HG03159 (cell line): ENCODE data around the gene GLIS1.

Source experiments
- ATAC-seq: cut with Tn5 transposase; IDR thresholded peaks from one replicate; pipeline ENCODE4 v1.9.1; 2021; ENCODE audit warnings: mild to moderate bottlenecking, moderate library complexity; ENCODE audit not compliant: unreplicated experiment

The GLIS1 gene

DNA sequence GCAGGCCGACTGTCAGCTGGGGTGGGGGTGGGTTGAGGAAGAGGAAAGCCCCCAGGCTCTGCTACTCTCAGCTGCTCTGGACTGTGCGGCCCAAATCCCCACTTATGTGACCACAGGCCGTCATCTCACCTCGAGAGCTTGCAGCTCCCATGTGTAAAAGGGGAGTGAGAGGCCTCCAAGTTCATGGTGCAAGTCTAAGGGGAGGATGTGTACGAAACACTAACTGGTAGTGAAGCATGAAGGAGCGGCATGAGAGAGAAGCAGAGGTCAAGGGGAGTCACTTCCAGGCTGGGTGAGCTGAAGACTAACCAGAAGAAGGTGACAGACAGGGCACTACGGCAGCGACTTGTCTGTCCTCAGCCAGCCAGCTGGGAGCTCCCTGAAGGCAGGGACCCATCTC is 43.8 kb downstream of the GLIS1 start:
- ATAC-seq, result no peak

DNA sequence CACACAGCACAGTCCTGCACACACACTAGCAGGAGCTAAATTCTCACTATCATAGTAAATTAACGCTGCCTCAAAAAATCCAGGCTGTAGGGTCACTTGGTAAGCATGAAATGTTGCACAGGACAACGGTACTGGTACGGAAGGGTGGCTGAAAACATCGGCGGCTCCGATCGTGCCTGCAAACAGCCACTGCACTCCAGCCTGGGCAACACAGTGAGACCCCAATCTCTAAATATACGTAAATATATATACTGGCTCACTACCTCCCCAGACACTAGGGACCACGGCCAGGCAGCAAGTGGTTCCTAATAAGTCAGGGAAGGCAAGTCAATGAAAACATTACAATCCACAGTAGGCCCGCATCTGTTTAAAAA is 44.3 kb downstream of the GLIS1 start:
- ATAC-seq, result no peak

DNA sequence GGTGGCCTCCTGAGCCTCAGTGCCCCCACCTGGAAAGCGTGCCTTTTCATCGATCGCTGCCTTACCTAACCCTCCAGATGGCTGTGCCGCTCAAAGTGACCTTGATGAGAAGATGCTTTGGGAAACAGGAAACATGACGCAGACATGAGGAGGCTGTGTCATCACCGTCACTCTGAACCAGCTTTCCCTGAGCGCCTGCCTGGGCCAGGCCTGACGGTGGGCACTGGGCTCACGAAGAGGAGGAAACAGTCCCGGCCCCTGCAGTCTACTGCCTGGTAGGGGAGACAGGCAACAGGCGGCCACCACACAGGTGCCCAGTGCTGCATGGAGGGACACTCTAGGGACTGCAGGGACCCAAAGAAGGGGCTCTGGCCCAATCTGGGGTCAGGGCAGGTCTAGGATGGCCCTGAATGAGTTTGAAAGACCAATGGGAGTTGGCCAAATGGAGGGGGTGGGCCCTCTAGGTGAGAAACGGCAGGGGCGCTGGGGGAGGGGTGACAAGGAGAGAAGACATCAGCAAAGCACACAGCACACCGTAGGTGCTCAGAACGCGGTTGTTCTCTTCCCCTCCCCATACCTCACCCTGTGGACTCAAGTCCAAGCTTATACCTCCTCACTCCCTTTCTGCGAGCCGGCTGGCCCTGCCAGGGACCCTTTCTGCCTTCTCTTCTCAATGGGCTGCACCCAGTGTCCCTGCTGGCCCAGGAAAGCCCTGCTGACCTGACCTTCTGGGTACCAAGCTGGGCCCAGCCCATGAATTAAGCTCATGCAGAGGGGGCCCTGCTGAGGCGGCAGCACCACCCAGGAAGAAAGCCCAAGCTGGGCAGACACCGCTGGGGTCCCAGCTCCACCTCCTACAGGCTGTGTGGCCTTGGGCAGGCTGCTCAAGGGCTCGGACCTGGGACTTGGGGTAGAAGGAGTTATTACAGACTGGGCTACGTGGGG is 44.9 kb downstream of the GLIS1 start:
- ATAC-seq, result no peak

DNA sequence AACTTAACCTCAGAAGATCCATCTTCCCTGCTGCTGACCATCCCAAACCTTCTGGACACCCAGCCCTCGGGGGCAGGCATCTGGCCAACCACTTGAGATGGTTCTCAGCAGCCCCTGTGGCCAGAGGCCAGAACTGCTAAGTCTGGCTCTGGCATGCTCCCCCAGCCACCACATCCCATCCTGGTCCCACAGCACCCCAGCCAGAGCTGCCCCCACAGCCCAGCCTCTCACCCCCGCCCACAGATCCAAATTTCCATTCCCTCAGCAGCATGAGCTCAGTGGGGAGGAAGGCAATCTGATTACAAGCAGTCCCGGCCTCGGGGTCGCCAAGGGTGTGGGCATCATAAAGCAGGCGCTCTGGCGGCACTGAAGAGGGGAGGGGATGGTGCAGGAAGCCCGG is 45.6 kb downstream of the GLIS1 start:
- ATAC-seq, result no peak

DNA sequence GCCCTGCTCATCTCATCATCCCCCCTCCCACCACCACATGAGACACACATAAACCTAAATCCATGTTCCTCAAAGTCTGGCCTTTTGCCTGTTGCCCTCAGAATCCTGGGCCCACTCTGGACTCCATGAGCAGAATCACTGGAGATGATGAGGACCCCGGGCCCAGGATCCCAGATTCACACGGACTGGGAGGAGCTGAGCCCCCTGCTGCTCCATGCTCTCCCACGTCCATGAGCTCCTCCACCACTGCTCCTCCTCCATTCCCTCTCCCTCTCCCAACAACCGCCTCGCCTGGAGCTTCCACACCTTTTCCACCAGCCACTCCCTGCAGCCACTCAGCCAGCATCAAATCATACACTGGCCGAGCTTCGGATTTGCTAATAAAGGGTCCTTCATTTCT is 47.6 kb downstream of the GLIS1 start:
- ATAC-seq, result no peak

DNA sequence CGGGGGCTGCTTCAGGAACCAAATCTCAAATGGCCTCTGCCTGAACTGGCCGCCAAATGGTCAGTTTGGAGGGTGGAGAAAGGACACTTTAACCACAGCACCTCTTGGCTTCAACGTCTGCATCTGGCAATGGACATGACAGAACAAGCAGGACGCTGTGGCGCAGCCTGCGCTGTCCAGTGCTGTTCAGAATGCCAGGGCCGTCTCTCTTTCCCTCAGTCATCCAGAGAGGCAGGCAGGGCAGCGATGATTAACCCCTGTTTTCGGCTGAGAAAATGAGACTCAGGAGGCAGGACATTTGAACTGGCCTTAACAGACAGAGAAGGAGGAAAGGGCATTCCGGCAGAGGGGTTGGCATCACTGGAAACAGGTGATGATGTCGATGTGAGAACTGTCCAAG is 48.6 kb downstream of the GLIS1 start:
- ATAC-seq, result no peak

DNA sequence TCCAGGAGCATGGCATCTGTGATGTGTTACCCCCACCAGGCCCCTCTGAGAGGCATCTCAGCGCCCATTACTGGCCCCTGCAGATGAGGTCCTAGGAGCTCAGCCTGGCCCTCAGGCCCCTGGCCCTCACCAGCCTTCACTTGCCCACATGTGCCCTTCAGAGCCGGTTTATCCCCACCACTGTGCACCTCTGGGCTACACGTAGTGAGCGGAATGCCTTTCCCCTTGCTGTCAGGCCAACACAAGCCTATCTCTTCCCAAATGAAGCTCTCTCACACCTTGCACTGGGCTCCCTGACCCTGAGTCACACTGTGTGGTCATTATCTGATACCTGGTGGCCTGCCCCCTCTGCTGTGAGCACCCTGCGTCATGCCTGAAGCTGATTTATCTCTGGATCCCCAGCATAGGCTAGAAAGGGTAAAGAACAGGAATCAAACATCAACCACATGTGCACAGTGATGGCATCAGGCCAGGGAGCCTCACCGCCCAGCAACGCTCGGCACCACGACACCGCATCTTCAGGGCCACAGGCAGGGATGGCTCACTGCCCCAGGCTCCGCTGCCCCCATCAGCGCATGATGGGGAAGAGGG is 49.1 kb downstream of the GLIS1 start:
- ATAC-seq, result no peak

DNA sequence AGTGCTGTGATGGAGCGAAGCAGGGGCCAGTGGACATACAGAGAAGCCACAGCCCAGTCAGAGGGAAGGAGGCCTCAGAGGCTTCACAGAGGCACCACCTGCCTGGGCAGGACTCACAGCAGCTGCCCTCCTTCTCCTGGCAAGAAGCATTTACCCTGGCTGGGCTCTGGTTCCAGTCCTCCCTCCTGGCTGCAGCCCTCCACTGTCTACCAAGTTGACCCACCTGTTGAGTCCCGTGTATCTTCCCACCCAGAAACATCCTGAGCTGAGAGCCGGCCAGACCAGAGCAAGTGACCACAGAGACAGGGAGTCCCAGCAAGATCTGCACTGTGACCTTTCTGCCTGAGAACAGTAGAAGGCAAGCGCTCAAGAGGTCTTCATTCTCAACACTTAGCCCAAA is 49.7 kb downstream of the GLIS1 start:
- no peak for ATAC-seq

DNA sequence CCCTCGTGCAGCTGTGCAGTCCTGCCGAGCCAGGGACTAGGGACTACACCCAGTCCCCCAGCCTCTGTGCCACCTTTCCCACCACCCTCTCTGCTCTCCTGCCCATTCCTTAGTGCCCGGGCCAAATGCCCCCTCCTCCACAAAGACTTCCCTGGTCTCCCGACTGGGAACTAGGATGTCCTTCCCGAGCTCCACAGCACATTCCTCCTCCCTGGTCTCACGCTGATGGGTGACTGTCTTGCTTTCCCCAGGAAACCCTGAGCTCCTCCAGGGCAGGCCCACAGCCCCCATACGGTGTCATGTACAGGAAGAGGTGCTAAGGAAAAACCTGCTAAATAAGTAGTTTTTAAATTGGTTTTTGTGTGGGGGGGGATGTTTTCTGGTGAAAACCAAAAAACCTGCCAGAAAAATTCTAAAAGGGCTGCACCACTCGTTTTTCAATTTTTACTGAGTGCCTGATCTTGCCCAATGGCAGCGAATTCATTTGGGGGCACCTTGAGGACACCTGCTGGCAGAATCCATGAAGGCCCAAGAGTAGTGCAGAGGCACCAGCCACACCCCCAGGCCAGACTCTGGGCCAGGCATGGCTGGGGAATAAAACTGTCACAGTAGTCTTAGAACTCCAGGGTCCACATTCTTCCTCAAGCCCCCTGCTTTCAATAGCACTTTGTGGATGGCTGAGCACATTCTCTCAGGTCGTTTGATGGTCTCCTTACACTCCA is 50.4 kb downstream of the GLIS1 start:
- no peak for ATAC-seq

DNA sequence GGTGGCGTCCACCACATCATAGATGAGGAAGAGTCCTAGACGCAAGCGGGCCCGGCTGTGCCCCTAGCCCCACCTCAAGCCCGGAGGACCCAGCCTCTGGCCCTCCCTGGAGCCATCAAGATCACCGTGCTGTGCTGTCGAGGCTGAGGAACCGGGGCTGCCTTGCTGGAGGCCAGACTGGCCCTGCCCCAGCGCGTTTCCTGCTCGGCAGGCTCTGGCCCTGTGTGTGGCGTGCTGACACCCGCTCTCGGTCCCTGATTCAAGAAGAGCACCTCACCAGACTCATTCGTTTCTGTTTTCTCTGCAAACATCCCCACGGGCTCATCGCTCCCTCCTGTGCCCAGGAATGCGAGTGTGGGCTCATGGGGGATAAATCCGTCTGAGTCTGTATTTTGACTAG is 51.1 kb downstream of the GLIS1 start:
- no peak for ATAC-seq

DNA sequence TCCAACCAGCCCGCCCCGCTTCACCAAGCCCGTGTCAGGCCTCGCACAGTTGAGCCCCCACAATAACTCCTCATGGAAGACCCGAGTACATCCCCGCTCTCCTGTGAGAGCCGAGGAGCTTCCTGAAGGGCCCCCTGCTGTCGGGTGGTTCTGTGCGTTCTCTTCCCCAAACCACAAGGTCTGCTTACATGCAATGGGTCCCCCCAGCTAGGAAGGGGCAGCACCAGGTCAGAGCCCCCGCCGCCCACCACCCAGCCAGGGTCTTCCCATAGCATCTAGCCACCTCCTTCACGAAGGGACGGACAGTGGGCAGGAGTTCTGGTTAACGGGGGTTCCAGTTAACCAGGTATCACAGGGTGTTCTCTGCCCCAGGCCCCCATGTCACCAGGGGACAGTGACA is 51.5 kb downstream of the GLIS1 start:
- no peak for ATAC-seq

DNA sequence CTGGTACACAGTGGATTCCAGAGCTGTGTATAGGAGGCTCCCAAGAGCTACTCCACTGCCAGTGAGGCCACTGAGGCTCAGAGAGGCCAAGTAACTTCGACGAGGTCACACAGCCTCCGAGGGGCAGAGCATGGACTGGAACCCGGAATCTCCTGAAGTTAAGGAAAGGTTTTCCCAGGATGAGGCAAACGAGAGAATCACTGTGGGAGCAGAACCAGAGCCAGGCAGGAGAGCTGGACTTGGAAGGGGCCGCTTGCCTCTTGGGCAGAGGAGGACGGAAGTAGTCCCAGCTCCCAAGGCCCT is 52.0 kb downstream of the GLIS1 start:
- no peak for ATAC-seq

DNA sequence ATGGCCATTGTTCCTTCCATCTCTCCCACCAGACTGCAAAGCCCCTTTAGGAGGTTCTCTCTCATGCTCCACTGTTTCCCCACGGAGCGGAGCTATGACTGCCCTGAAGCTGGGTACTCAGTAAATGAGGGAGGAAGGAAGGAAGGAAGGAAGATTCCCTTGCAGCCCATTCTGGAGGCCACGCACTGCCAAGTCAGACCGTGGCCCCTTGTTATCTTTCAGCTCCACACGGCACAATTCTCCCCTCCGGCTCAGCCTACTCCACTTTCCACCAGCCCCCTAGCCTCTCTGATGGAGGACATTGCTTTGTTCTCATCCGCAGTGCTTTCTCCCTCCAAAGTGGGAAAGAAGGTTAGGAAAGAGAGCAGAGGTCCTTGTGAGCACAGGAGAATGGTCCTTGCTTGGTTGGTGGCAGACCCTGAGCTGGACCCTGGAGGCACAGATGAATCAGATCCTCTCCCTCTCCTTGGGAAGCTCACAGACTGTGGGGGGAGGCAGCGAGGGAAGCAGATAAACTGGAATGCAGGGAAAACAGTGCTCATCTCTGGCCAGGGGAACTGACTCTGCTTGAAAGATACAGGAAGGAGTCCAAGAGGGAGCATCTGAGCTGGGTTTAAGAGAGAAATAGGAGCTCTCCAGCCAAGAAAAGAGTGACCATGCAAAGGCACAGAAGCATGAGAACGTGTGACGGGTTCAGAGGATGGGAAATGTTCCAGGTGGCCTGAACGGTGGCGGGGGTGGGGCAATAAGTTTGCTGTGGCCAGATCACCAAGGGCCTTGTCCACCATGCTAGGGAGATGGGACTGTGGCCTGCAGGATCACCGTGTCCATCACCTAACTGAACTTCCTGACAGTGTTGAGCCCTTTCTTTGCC is 52.6 kb downstream of the GLIS1 start:
- ATAC-seq, result no peak

DNA sequence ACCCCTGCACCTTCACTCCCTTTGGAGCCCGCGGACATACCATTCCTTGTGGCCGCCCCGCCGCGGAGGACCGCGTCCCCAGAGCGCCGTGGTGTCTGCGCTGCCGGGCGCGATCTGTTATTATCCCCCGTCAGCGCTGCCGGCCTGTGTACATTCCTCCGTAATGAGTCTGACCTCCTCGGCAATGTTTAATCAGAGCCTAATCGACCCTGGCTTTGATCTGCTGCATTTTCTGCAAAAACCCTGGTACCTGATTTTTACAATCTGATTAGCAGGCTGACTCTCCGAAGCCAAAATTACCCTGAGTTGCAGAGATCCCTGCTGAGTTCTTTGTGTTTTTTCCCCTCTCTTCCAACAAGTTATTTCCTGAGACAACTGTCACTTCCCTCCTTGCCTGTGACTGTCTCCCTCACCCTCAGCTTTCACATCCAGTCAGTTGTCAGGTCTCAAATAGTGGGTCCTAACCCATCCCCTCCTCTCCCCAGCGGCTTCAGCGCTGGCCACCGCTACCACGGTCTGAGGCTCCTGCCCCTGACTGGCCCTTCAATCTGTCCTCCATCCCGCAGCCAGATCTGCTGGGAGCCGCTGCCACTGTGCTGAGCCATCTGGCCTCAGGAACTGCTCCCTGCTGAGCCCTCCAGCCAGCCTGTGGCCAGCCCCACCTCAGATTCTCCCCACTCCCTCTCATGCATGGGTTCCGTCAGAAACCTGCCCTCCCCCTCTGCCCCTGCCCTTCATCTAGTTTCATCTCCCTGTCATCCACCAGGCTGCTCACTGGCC is 53.5 kb downstream of the GLIS1 start:
- ATAC-seq, result no peak

DNA sequence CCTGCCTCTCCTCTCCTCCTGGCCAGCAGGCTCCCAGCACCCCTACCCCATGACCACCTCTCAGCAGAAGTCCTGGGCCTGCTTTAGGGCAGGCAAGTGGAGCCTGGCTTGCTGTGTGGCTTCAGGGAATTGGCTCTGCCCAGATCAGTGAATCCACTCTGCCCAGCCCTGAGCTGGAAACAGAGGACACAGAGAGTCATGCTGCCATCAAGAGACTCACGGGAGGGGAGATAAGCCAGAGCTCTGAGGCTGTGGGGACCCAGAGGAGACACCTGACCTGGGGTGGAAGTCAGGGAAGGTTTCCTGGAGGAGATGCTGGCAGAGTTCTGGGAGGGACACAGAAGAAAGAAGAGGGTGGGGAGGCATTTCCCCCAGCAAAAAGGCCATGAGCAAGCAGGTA is 54.2 kb downstream of the GLIS1 start:
- no peak for ATAC-seq

DNA sequence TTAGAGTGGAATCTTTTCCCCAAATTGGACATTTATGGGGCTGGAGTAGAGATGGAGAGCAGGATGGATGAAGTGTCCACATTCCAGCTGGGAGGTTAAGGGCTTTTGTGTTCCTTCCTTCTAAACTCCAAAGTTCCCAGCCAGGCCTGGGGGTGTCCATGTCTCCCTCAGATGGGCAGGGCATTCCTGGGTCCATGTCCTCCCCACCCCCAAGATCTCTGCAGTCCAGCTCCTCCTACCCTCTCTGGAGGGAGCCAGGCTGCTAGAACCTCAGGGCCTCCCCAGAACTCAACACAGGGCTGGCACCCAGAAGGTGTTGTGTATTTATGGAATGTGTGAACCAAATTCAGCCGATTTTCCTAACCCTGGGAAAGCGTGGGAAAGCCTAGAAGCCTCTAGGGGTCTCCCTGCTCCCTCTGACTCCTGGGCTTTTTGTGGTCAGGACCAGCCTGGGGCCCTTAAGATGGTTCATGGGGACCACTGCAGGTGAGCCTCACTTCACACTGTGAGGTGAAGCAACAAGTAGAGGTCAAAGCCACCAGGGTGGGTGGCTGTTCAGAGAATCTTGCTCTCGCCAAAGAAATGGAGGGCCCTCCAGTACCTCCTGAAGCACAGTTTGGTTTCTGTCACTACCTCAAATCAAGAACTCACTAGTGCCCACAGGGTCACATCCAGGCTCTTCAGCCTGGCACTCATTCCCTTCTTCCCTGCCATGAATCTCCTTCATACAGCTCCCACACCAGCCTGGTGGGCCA is 54.8 kb downstream of the GLIS1 start:
- no peak for ATAC-seq

DNA sequence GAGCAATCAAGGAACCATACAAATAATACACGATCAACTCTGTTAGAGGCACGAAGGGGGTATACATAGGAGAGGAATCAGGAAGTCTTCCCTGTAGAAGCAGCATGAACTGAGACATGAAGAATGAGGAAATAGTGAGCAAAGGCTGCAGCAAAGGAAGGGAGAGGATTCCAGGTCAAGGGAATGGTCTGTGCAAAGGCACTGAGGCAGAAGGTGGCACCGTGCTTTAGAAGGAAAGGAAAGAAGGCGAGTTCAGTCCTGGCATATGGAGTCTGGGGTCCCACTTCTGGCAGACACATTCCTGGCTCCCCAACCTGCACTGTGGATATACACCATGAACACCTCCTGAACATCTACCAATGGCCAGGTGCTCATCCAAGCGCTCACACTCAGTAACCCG is 56.1 kb downstream of the GLIS1 start:
- no peak for ATAC-seq

DNA sequence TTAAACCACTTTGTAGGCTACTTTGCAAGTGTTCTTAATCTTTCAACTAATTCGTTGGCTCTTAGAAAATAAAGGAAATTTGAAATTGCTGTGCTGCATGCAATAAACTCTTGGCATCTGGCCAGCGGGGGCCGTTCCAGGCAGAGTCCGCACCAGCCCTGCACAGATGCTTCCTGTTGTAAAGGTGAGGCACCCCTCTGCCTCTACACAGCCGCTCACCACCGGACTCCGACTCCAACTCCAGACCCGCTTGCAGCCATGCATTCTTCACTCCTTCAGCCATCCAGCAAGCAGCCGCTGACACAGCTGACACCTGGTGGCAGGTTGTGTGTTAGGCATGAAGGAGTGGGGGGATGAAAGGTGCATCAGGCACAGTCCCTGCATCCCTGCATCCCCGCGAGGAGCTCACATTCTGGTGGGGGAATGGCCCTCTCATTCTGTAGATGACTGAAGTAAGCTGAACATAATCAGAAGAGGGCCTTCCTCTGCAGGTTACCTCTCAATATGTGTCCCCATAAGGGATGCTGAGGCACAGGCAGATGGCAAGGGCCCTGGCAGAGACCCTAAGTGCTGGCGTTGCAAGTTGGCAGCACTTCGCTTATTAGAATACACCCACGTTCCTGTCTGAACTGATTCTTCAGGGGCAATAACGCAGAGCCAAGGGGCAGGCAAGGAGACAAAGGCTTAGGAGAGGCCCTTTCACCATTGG is 56.8 kb downstream of the GLIS1 start:
- ATAC-seq, result no peak

DNA sequence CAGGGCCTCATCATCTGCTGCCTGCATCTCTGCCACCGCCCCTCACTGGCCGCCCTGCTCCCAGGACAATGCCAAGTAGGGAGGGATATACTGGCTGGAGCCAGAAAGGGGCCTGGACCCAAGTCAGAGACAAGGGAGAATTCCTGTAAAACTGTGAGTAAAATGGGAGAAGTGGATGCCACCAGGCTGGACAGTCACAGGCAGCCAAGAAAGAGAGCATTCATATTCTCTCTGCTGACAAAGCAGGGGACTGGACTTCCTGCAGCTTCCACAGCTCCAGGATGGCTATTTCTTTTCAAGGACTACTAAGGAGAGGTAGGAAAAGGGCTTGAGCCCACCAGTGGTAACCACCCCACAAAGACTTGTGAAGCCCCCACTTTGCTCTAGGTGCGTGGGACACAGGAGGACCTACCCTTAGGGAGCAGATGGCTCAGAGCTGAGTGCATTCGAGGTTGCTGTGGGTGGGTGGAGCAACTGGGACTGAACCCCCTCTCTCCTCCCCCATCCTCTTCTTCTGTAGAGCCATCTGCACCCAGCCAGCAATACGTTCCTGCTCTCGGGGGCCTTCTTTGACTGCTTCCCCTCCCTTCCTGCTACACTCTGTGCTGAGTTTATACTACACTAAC is 57.5 kb downstream of the GLIS1 start:
- ATAC-seq, result no peak
